Epithelial cell of prostate (primary cell): Measurements from ENCODE around the gene HMOX1.
"Not testable (repeated sequence)": the region's sequence is repeated elsewhere in the genome, so short reads cannot be mapped to it uniquely, and the experiment has no call there.

Experiments used
- DNase-seq: peaks from one replicate; pipeline ENCODE4 v3.0.0-alpha.2; 2011; ENCODE audit warnings: low read depth, low spot score
- H3K27ac ChIP-seq: fragments of 450-650 bp; 2 replicates; pipeline ENCODE4 v1.5.1; 2017; ENCODE audit warnings: mild to moderate bottlenecking

Gene HMOX1

DNA sequence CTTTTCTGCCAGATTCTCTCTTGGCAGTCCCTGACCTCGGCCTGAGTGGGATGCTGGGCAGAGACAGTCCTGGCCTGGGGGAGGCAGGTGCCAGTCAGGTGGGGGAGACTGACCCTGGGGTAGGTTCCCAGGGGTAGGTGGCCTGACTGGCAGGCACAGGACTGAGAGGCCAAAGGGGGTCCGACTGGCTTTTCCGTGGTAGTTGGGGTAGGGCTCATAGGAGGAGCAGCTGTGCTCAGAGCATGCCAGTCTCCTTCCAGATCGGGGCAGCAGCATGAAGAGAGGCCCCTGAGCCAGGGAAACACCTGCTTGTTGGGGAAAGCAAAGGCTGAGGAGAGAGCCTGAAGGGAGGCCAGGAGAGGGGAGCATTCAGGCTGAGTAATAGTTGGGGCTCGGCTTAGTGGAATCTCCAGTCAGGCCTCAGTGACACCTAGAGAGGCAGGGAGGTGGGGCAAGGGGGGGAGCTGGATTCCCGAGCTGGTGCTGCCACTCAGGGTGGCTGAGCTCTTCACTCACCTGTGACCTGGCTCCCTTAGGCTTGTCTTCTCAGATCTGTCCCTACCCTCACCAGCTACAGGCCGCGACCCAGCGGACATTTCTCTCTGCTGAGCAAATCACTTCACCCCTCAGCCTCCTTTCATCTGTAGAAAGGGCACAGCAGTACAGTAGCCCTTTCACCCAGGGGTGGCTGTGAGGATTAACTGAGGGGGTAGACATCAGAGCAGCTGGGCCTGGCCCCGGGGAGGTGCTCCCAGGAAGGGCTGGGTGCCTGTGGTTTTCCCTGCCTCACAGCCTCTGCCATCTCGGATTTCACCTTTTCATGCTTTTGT, 45.3 kb downstream of the HMOX1 start:
- DNase-seq = no peak
- no peak overlapping the region for H3K27ac ChIP-seq

DNA sequence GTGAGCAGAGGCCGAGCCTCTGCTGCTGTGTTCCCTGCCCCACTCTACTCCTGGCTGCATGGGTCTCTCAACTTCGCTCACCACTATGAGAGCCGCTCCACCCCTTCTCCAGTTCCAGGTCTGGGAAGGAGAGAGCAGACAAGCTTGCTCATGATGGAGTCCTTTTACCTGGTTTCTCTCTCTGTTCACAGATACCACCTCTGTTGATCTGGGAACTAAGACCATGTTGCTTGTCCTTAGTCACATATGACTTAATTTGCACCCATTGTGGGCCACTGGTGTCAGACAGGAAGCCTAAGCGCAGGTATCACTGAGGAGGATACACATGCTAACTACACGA, 45.9 kb downstream of the HMOX1 start:
- no peak overlapping the region for H3K27ac ChIP-seq
- DNase-seq = no peak

DNA sequence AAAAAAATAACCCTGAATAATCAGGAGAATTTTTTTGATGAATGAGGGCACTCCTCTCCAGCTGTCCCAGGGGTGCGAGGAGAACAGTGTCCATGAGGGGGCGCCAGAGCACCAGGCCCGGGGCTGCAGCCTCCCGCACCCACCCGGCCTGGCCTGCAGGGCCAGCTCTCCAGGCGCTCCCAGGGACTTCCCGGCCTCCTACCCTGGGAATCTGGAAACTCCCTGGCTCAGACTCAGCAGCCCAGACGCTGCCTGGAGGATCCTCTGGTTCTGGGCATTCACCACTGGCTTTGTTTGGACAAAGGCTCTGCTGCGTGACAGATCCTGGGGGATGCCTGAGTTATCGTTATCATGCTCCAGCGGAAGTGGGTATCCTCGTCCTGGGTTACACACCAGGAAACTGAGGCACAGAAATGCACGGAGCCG, 50.0 kb downstream of the HMOX1 start:
- peak; percentile 46 for DNase-seq
- H3K27ac ChIP-seq = no peak overlapping the region

DNA sequence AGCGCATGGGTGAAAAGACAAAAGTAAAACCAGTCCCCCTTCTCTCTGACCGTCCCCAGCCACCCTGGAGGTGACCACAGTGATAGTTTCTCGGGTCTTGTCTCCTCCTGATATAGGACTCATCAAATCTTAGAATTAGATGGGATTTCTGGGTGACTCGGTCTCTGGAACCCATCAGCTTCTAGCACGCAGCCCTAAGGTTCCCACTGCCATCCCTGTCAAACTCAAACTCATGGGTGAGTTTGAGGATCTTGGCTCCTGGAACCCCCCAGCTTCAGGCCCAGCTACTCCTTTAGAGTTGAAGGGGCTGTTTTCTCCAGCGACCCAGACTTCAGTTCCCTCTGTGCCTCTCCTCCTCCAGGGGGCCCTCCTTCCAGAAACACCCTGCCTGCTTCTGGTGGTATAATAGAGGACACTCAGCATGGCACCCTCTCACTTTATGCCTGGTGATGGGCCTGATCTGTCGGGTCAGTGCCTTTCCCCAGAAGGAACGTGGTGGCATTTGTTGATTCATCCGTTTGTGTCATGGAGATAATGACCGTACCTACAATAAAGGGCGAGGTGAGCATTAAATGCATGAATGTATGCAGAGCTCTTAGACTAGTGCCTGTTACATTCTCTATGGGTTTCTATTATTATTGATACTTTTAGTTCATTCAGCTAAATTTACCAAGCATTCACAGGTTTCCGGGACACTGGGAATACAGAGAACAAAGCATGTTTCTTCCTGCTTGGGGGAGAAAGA, 50.8 kb downstream of the HMOX1 start:
- H3K27ac ChIP-seq = no peak overlapping the region
- no peak for DNase-seq

DNA sequence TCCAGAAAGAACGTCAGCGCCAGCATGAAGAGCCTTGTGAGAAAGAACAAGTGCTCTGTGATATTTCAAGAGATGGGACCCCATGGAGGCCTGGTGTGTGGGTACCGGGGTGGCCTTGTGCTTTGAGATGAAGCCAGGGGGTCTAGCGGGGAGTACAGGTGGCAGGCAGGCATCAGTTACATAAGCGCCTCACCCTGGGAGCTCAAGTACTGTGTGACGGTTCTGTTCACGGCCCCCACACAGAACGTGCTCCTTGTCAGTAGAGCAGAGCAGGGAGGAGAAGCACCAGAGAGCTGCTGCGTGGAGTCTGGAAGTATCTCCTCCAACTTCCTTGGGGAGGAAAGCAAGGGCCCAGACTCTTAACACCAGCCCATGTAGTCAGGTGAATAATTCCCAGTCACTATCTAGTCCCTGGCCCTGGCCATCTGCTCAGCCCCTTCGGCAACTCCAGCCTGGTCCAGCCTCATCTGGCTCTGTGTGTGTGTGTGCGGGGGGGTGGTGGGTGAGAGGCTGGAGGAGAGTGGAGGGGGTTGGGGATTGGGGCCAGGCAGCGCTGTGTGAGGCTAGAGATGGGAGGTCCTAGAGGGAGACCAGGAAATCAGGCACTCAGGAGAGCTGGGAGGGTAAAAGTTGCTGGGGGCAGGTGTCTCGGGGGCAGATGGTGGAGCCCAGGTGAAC, 51.5 kb downstream of the HMOX1 start:
- no peak overlapping the region for H3K27ac ChIP-seq
- no peak for DNase-seq

DNA sequence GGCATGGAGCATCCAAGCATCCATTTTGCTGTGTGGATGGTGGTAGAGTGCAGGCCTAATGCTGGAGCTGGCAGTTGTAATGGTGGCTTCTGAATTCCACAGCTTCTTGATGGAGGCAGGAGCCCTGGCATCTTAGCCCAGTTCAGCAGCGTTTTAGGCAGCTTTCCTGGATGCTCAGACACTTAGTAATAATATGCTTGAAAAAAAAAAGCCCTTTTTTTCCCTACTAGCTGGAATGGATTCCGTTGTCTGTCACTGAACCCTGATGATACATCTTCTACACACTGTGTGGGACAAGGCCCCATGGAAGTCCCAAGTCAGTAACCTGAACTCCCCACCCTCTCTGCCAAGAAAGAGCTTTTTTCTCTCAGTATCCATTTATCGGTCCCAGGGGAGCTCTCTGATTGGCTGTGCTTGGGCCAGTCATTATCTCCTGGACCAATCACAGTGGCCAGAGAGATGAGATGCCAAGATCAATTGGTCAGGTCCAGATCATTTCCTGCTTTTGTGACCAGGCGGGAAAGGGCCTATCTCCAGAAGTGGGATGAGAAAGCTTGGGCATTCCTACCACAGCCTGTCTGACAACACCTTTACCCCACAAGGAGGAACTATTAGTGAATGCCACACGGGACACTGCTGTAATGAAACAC, 53.3 kb downstream of the HMOX1 start:
- DNase-seq = no peak
- H3K27ac ChIP-seq = no peak overlapping the region

DNA sequence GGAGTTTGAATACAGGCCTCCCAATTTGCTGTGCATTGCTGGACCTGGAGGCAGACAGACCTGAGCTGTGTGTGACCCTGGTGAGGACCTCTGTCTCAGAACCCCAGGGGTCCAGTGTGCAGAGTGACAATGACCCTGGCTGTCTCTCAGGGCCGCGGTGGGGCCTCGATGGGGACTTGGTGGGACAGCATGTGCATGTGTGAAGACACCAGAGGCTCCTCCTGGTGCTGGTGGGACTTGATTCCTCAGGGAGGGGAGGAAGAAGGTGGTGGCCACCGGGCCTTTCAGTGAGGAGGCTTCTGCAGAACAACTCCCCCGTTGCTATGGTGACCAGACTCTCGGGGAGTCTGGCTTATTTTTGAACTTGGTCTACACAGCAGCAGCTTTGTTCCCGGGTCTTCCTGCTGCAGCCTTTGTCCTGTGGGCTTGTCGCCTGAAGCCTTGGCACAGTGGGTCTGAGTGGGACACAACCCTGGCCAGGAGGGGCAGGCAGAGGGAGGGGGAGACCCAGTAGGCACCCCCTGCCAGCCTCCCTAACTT, 54.4 kb downstream of the HMOX1 start:
- no peak for DNase-seq

DNA sequence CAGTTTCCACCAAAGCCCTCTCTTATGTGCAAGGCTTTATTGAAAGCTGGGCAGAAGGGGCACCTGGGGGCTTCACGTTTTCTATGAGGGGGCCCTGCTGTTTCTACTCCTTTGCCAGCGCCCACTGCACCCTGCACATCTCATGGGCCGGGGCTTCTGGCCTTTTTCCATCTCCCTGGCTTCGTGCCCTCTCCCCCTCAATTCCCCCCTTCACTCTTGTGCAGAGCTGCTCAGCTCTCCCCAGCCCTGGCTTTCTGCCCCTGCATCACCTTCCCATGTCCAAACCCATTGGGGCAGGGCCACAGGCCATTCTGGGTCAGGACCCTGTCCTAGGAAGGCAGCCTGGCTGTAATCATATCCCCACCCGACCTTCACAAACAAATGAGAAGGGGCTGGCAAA, 55.5 kb downstream of the HMOX1 start:
- H3K27ac ChIP-seq = no peak overlapping the region
- DNase-seq = no peak

More for the DNA sequence above, 54.4 kb downstream of the HMOX1 start:
- H3K27ac ChIP-seq = no peak overlapping the region

DNA sequence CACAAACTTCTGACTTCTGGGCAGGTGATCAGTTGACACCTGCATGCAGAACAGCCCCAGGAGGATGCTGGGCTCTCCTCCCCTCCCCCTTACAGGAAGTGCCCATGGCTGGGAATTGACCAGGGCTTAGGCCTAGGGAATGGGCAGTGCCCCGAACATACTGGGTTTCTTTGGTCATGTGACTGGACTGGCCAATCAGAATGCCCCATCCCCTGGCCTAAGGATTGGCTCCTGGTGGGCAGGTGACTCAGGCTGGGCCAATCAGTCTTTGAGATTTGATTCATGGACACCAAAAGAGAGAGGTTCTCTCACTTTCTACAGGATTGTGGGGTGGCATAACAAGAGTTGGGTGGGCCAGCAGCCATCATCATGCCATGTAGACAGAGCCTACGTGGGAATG, 56.2 kb downstream of the HMOX1 start:
- no peak overlapping the region for H3K27ac ChIP-seq
- no peak for DNase-seq

DNA sequence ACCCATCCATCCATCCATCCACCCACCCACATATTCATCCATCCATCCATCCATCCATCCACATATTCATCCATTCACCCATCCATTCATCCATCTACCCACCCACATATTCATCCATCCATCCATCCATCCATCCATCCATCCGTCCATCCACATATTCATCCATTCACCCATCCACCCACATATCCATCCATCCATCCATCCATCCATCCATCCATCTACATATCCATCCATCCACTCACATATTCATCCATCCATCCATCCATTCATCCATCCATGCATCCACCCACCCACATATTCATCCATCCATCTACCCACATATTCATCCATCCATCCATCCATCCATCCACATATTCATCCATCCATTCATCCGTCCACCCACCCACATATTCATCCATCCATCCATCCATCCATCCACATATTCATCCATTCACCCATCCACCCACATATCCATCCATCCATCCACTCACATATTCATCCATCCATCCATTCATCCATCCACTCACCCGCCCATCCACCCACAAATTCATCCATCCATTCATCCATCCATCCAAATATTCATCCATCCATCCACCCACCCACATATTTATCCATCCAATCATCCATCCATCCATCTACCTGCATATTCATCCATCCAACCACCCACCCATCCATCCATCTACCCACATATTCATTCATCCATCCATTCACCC, 57.9 kb downstream of the HMOX1 start:
- not testable (repeated sequence) for DNase-seq, H3K27ac ChIP-seq

DNA sequence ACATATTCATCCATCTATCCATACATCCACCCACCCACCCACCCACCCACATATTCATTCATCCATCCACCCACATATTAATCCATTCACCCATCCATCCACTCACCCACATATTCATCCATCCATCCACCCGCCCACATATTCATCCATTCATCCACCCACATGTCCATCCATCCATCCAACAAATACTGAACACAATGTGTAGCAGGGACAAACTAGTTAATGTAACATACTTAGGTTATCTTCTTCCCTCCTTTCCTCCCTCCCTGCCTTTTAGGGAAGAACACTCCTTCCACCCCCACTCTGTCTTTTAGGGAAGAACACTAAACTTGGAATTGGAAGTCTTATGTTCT, 58.4 kb downstream of the HMOX1 start:
- DNase-seq = no peak
- H3K27ac ChIP-seq = no peak overlapping the region

DNA sequence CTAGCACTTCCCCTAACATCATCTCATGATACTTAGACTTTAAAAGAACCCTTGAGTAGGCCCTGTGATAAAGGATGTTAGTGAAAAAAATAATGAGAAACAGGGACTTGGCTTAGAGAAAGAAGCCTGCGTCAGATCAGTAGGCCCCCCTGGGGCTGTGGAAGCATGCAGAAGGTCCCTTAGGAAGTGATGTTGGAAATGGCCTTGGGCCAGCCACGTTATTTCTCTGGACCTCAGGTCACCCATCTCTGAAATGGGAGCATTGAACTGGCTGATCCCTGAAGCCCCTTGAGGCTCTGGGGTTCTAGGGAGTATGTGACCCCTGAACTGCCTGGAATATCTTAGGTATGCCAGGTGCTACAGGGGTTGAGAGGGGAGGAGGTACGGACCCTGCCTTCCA, 59.2 kb downstream of the HMOX1 start:
- DNase-seq = no peak
- no peak overlapping the region for H3K27ac ChIP-seq

DNA sequence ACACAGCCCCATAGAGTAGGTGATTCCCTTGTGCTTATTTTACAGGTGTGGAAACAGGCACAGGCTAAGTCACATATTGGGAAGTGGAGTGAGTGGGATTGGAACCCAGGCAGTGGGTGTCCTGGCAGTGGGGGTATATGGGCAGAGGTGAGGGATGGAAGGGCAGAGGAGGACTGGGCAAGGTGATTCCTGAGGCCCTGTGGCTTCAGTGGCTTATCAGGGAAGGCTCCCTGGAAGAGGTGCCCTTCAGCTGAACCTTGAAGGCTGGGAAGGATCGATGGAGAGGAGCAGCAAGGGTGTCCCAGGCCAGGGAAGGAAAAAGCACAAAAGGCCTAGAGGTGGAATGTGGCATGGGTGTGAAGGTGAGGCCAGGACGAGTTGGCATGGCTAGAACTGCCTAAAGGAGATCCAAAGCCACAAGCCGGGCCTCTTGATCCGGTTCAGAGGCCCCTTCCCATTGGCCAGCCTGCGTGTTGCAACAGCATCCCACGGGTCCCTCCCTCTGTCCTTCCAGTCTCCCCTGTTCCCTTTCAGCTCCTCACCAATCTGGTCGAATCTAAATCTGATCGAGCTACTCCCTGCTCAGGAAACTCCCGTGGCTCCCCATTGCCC, 60.7 kb downstream of the HMOX1 start:
- no peak for DNase-seq
- H3K27ac ChIP-seq = no peak overlapping the region

DNA sequence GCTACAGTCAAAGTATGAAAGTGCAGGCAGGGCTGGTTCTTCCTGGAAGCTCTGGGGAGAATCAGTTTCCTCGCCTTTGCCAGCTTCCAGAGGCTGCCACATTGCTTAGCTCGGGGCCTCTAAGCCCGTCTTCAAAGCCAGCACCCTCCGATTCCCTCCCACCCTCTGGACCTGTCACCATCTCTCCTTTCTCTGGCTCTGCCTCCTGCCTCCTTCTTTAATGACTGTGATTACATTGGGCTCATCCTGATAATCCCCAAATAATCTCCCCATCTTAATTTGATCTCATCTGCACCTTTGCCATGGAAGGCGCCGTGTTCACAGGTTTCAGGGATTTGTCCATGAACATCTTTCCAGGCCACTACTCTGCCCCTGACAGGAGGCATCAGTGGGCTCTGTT, 61.6 kb downstream of the HMOX1 start:
- no peak for DNase-seq

DNA sequence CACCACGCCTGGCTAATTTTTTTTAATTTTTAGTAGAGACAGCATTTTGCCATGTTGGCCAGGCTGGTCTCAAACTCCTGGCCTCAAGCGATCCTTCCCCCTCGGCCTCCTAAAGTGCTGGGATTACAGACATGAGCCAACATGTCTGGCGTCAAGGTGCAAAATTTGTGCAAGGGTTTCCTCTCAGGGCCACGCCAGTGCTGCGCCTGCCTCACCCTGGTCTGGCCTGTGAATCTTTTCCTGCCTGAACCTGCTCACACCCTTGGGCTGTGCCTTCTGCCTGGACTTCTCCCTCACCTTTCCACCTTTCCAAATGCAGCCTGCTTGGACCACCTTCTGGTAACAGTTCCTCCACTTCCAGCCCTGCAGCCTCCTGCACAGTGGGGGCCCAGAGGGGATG, 62.4 kb downstream of the HMOX1 start:
- no peak for DNase-seq
- H3K27ac ChIP-seq = peak overlapping the region; percentile 24

More for the DNA sequence above, 61.6 kb downstream of the HMOX1 start:
- H3K27ac ChIP-seq = no peak overlapping the region
